ENCODE measurements around the gene ZNF267.

DNA sequence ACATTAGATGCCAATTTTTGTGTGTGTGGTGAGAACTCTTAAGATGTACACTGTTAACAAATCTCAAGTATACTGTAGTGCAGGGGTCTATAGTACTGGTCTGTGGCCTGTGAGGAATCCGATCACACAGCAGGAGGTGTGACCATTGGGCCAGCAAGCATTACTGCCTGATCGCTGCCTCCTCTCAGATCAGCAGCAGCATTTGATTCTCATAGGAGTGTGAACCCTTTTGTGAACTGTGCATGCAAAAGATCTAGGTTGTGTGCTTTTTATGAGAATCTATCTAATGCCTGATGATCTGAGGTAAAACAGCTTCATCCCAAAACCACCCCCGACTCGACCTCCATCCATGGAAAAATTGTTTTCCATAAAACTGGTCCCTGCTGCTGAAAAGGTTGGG is 12.6 kb downstream of the ZNF267 start:
- TF ChIP-seq POLR2A (IDR thresholded peaks at IDR 0.05; ENCODE audit: low read length) = no peak
- no peak for TF ChIP-seq GATA1 (IDR thresholded peaks at IDR 0.05; ENCODE audit: low read depth, low read length)
